DLD1 (cell line): ENCODE measurements around the gene RHCE.
"Not testable (repeated sequence)": the region's sequence is repeated elsewhere in the genome, so short reads cannot be mapped to it uniquely, and the experiment has no call there.

Experiments
- in situ Hi-C: cut with HindIII; loops from 2 replicates; pipeline ENCODE4 v1.10.0; 2017; ENCODE audit warnings: low sequenced_read_pairs

Gene RHCE

DNA sequence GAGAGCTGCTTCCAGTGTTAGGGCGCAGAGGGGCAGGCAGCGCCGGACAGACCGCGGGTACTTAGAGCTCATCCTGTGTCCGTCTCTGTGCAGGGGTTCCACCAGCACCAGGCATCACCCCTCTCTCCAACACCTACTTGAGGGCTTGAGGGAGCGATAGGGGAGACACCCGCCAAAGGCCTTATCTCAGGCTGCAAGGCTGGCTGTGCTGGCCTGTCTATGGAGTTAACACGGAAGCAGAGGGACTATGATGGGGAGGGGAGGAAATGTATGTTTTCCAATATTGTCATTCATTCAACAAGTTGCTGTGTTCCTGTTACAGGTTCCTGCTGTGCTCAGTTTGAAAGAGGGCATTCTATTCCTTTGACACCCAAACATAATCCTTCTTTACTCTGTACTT lies at the start of gene RHCE:
TSS of gene RHCE (minus strand) at position 111 of the 400 bp plus-strand sequence. CDS start at position 72, 39 bp downstream.
- in situ Hi-C loops: not testable (repeated sequence)

DNA sequence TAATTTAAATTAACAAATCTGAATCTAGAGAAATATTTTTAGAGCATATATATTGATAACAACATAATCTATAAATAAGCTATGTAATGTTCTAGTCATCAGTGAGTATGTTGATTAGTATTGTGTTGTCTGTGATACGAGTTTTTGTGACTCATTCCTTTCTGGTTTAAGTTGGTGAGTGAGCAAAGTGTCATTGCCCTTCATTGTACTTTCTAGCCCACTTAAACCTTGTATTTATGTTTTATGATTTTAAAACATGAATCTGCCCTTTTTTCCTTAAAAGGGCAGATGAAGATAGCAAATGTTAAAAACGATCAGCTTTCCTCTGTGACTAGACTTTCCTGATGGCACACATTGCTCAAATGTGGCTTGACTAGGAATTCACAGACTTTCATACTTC lies 48.6 kb upstream of the RHCE start:
- in situ Hi-C loops: no loop called here

- in situ Hi-C loops: no loop called here
These were observed 47.4 kb upstream of the RHCE start for GRCh38 chr1:25468033-25468432.

DNA sequence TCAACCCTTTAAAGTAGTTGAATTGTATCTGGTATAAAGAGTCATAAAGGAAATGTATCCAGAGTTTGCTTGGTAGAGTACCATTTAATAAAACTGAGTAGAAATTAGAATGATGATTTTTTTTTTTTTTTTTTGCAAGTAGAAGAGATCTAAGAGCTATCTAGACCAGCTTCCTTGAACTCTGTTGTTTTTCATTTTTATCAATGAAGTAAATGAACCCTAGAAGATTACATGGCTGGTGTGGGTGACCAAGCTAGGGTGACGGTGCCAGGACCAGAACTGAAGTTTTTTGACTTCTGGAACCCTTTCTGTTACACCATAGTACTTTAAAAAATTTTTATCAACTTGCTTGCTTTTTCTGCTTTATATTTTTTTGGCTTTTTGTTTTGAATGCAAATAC lies 47.0 kb upstream of the RHCE start:
- in situ Hi-C loops: no loop called here

DNA sequence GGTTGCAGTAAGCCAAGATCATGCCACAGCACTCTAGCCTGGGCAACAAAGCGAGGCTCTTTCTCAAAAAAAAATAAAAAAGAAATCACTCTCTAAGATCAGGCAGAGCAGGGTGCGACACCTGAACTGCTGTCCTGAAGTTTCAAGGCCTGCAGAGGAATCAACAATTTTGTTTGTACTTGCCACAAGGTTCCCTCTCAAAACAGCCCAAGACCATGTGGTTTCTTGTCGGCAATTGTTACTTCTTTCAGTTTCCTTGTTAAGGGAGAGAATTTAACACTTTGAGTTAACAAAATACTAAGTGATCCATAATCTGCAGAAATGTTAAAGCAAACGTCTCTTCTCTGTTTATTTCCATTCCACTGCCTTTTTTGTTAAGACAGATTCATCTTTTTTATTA lies 46.6 kb upstream of the RHCE start:
- in situ Hi-C loops: no loop called here

DNA sequence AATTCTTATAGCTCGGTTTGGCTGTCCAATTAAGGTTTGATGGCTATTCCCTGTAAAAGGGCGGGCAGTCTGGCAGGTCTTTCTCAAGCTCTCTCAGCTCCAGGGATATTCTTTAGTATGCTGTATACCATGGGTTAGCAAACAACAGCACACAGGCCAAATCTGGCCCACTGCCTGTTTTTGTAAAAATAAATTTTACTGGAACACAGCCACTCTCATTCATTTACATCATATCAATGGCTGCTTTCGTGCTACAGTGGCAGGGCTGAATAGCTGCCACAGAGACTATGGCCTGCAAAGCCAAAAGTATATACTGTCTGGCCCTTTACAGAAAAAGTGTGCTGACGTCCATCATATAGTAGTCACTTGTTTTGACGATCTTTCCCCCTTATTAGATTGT lies 42.1 kb upstream of the RHCE start:
- in situ Hi-C loops: no loop called here

DNA sequence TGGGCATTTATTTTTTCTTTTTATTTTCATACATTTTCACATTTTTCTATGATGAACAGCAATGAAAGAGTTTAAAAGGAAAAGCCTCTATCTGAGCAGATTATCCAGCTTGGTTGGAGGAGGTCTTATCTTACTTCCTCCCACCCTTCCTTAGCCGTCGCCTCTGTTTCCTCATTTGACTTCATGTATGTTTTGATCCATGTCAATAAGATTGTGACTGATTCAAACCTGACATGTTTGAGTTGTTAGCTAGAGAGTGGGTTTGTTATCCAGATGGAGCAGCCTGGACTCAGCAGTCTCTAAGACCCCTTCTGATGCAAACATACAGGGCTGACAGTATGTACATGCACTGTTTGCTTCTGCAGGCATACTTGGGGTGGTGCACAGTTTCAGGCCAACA lies 41.2 kb upstream of the RHCE start:
- in situ Hi-C loops: no loop called here

DNA sequence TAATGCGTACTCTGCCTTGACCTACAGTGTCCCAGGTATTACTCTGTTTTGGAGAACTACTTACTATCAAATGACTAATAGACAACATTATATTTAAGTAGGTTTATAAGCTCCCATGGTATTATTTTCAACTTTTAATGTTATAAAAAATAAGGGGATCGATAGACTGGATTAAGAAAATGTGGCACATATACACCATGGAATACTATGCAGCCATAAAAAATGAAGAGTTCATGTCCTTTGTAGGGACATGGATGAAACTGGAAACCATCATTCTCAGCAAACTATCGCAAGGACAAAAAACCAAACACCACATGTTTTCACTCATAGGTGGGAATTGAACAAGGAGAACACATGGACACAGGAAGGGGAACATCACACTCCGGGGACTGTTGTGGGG lies 40.2 kb upstream of the RHCE start:
- in situ Hi-C loops: not testable (repeated sequence)

GRCh38 chr1:25460020-25460419 lies 39.4 kb upstream of the RHCE start:
- in situ Hi-C loops: no loop called here

GRCh38 chr1:25458541-25459298 lies 38.1 kb upstream of the RHCE start:
- in situ Hi-C loops: no loop called here

GRCh38 chr1:25456502-25456901 lies 35.9 kb upstream of the RHCE start:
- in situ Hi-C loops: no loop called here

DNA sequence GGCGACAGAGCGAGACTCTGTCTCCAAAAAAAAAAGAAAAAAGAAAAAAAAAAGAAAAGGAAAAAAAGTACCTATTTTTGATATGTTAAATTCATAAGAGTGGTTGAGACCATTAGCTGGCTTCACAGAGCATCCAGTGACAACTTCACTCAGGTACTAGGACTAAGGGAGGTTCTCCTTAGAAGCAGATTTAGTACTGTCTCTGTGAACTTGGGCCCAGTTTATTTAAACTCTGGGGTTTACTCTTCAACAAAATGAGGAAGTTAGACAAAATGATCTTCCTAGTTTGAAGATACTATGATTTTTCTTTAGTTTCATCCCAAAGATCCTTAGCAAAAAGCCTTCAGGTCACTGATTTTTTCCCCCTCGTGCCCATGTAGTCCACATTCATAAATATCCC lies 31.3 kb upstream of the RHCE start:
- in situ Hi-C loops: no loop called here

- in situ Hi-C loops: no loop called here
These were observed 30.3 kb upstream of the RHCE start for GRCh38 chr1:25450891-25451290.

DNA sequence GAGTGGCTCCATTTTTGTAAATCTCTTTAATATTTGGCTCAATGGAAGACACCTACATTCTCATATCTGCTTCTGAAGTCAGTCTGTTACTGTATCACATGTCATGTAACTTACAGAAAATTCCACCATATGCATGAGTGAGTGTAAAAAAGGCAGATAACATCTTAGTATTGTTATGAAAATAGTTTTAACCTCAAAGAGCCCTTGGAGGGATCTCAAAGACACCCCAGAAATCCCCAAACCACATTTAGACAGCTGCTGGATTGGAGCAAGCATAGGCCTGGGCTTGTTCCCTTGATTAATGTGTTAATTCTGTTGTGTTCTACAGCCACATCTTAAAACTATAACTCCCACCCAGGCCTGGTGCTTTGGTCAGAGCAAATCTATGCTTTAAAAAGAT lies 26.9 kb upstream of the RHCE start:
- in situ Hi-C loops: no loop called here

DNA sequence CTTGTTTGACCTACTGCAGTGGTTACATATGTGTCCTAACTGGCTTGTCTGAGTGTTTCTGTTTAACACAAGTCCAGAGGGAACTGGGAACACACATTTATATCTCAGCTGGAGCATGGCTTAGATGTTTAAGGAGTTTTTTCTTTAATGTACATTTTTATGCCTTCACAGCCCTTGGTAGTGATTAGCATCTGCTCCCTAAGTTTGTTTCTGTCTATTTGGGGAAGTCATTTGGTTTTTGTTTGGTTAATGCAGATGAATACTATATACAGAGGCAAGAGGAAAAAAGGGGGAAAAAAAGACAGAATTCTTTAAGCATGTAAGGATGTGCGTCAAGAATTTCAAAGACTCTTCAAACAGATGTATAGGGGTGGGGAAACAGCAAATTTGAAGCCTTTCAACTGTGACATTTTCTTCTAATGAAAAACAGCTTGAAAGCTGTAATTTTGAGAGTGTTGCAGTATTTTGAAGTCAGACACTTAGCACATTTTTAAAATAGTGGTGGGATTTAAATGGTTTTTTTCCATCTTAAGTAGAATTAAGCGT lies 25.4 kb upstream of the RHCE start:
- in situ Hi-C loops: no loop called here

GRCh38 chr1:25444604-25445003 lies 24.0 kb upstream of the RHCE start:
- in situ Hi-C loops: not testable (repeated sequence)

DNA sequence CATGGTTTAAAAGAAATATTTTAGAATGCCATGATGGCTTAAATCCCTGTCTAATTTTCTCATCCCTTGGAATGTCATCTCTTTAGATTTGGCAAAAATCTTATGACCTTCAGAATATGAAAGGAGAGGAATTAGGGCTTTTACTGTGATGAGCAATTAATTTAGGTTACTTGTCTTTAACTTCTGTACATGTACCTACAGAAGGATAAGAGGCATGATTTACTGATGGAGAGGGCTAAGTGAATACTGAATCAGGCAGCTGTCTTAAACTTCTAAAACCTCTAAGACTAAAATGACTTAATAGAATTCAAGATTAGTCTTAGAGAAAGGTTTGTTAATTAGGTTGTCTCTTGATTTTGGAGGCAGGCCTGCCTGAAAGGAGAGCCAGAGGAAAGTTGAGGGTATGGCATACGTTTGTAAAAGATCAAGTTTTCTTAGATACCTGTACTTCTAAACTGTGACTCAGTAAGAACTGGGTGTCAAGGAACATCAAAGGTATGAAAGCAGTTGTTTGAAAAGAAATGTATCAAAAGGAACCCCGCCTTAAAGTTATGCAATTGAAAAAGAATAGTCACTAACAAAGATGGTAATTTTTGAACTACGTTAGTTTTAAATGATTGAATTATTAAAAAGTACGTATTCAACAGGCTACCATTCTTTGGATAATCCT lies 22.5 kb upstream of the RHCE start:
- in situ Hi-C loops: no loop called here

DNA sequence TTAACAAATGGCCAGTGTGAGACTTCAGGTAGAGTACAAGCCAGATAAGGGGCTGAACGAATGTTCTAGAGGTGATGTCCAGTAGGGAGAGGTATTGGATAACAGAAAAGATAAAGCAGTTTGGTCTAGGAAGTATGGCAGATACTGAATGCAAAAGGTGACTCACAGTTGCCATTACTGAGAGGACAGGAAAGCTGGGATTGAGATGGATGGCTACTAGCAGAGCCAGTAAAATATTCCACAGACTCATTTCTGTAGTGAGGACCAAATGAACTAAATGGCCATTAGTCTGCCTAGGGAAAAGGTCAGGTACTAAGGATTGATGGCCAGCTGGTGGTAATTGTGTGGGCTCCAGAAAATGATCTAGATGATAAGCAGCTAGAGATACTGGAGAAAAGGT lies 21.6 kb upstream of the RHCE start:
- in situ Hi-C loops: no loop called here

DNA sequence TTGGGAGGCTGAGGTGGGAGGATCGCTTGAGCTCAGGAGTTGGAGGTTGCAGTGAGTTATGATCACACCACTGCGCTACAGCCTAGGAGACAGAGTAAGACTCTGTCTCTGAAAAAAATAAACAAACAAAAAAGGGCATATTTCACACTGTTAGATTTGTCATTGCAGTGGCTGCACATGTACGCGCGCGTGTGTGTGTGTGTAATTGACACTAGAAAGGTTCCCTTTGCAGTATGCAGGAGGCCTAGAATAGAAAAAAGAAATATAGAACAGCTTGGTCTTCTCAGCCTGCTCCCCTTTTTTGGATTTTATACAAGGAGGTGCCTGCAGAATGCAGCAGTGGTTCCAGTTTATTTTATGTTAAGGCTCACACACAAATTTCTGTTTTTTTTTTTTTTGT lies 18.7 kb upstream of the RHCE start:
- in situ Hi-C loops: no loop called here

- in situ Hi-C loops: no loop called here
These were observed 17.0 kb upstream of the RHCE start for GRCh38 chr1:25437672-25438071.

DNA sequence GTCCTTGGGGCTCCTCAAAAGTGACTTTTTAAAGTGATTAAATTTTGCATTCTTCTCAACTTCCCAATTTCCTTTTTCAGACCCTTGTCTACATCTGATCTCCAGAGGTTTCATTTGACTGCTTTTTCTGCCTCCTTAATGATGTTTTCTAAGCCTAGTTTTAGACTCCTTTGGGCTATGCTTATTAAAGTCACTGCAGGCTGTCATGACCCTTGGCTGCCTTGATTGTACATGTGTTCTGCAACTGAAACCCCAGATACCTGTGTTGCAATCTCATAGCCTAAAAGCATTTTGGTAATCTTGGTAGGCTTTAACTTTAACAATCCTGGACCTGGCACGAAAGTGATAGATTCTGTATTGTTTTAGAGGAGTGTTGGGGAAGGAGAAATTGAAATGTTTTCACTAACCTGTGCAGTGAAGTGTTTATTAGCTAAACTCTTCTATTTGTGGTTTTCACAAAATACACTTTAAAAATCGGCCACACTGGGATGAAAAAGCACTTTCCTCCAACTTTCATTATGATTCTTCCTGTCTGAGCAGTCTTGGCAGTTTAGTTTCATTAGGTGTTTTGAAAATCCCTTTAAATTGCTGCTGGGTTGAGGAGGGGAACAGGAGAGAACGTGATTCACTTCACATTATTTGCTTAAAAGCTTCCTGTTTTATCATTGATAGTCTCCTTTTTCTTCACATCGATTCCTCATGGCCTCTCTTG lies 14.9 kb upstream of the RHCE start:
- in situ Hi-C loops: no loop called here
